ENCODE results near the gene CMTR1.

GRCh38 chr6:37407948-37408347 lies 25.1 kb upstream of the CMTR1 start:
- TF ChIP-seq JUN (CRISPR knock-in tag; IDR thresholded peaks at IDR 0.05) (no peak), IKZF1 (IDR thresholded peaks at IDR 0.05) (no peak), CREB1 (IDR thresholded peaks at IDR 0.05) (no peak), CREB1 (CRISPR knock-in tag; IDR thresholded peaks at IDR 0.05) (no peak), ZNF777 (CRISPR knock-in tag; IDR thresholded peaks at IDR 0.05) (no peak)

Measured in HepG2 (cell line).